ENCODE results near the gene SLC38A10.

SLC38A10 gene

DNA sequence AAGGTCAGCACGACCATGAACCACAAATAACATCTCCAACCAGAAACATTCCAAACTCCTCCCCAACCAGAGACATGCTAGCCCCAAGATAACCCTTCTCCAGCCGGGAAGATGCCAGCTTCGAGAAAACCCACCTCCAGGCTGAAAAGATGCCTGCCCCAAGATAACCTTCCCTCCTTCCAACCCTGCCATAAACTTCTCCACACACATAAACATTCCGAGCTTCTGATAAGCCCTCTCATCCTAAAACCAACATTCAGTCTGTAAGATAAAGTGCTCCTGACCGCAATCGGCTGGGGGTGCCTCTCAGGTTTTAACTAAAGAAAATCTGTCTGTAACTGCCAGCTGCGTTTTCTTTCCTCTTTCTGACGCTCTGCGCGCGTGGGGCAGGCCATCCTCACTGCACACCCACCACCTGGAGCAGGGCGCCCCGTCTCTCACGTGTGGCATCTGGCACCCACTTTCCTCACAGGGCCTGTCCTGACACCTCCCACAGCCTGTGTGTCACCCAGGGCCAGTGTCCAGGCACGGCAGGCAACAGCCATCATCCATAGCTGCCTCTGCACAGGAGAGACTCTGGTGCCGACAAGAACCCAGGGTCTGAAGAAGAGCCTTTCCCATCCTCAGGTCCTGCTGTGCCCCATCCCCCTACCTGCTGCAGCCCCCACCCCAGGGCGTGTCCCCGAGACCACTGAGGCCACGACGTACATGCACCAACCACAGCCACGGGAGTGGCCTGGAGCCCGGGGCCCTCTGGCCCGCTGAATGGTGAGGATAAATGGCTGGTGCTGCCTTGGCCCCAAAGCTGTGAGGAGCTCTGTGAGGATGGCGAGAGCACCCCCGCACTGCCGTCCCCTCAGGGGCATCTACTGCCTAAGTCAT is 59.9 kb downstream of the SLC38A10 start:
- TF ChIP-seq, protein P1, sequence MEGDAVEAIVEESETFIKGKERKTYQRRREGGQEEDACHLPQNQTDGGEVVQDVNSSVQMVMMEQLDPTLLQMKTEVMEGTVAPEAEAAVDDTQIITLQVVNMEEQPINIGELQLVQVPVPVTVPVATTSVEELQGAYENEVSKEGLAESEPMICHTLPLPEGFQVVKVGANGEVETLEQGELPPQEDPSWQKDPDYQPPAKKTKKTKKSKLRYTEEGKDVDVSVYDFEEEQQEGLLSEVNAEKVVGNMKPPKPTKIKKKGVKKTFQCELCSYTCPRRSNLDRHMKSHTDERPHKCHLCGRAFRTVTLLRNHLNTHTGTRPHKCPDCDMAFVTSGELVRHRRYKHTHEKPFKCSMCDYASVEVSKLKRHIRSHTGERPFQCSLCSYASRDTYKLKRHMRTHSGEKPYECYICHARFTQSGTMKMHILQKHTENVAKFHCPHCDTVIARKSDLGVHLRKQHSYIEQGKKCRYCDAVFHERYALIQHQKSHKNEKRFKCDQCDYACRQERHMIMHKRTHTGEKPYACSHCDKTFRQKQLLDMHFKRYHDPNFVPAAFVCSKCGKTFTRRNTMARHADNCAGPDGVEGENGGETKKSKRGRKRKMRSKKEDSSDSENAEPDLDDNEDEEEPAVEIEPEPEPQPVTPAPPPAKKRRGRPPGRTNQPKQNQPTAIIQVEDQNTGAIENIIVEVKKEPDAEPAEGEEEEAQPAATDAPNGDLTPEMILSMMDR (IDR thresholded peaks at IDR 0.05; ENCODE audit: low read depth, low read length), result no peak
- Histone ChIP-seq H3K36me3 (no peaks in the 10 kb centered on the region; the same call in 1 of the 2 replicates), H3K4me1 (no peaks in the 10 kb centered on the region), H3K9me3 (no peaks in the 10 kb centered on the region), H3K27me3 (no peaks in the 10 kb centered on the region), H3K4me3 (ENCODE audit: low read depth, low read length) (no peak overlapping the region)
- DNase-seq, result no peak

DNA sequence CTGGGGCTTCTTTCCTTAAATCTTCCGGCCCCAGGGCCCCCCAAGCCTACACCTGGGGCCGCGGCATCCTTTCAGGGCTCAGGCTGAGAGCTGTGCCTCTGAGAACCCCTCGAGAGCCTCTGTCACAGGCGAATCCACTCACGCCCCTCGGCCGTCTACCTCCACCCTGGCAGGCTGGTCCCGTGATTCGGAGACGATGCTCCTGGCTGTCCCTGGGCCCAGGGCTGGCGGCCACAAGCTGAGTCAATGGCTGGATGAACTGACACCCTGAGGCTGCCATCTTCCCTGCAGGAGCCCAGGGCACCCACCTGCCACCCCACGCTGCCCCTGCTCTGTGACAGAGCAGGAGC is 60.6 kb downstream of the SLC38A10 start:
- no peaks in the 10 kb centered on the region; the same call in 1 of the 2 replicates for H3K36me3 ChIP-seq
- TF ChIP-seq, protein P1 (IDR thresholded peaks at IDR 0.05; ENCODE audit: low read depth, low read length), result no peak

DNA sequence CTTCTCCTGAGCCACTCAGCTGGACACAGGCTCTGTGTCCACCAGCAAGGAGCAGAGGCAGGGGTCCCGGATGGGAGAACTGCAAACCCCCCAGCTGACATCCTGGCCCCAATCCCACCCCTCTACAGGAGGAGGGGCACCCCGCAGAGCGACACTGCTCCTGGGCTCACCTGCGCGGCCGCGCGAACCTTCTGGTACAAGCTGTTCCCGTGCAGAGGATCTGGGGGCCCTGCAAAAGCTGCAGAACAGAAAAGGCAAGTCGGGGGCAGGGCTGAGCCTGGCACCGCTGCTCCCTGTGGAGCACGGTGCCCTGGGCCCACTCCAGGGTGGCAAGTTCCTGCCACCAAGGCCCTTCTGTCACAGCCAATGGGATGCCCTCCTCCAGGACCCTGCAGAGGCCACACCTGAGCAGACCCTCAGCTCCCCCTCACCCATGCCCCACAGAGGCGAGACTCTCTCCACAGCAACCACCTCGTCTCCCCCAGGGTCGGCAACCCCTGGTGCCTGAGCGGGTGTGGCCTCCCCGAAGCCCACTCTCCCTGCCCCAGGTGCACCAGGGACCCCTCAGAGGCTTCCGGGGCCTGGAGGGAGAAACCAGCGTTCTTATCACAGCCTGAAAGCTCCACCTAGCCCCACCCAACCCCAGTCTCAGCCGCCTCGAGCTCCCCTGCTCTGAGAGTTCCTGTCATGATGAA is 61.1 kb downstream of the SLC38A10 start:
- H3K4me1 ChIP-seq, result no peaks in the 10 kb centered on the region
- H3K9me3 ChIP-seq, result no peaks in the 10 kb centered on the region
- H3K36me3 ChIP-seq, result no peaks in the 10 kb centered on the region; the same call in 1 of the 2 replicates
- no peak for DNase-seq
- no peaks in the 10 kb centered on the region for H3K27me3 ChIP-seq
- TF ChIP-seq, protein P1 (IDR thresholded peaks at IDR 0.05; ENCODE audit: low read depth, low read length), result no peak
- no peak overlapping the region for H3K4me3 ChIP-seq (ENCODE audit: low read depth, low read length)

More for the DNA sequence above, 60.6 kb downstream of the SLC38A10 start:
- Histone ChIP-seq H3K4me1 (no peaks in the 10 kb centered on the region), H3K9me3 (no peaks in the 10 kb centered on the region), H3K4me3 (ENCODE audit: low read depth, low read length) (no peak overlapping the region), H3K27me3 (no peaks in the 10 kb centered on the region)
- no peak for DNase-seq

DNA sequence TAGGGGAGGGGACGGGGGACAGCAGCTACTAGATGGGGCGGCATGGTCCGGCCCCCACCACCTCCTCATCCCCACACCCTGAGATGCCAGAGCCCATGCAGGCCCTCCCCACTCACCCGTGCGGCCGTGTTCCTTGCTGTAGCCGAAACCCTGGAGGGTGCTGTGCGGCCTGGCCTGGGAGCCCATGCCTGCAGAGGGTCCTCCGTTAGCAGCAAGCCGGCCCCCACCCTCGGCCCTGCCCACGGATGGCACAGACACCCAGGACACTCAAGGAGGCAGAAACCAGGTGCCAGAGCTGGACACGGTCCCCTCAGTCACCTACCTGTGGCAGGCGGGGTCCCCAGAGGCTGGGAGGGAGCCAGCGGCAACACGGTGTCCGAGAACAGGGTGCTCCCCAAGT is 61.8 kb downstream of the SLC38A10 start:
- no peaks in the 10 kb centered on the region for H3K4me1 ChIP-seq
- H3K27me3 ChIP-seq, result no peaks in the 10 kb centered on the region
- H3K4me3 ChIP-seq (ENCODE audit: low read depth, low read length), result no peak overlapping the region
- H3K36me3 ChIP-seq, result no peaks in the 10 kb centered on the region; the same call in 1 of the 2 replicates
- TF ChIP-seq, protein P1 (IDR thresholded peaks at IDR 0.05; ENCODE audit: low read depth, low read length), result no peak
- DNase-seq, result no peak
- H3K9me3 ChIP-seq, result no peaks in the 10 kb centered on the region

DNA sequence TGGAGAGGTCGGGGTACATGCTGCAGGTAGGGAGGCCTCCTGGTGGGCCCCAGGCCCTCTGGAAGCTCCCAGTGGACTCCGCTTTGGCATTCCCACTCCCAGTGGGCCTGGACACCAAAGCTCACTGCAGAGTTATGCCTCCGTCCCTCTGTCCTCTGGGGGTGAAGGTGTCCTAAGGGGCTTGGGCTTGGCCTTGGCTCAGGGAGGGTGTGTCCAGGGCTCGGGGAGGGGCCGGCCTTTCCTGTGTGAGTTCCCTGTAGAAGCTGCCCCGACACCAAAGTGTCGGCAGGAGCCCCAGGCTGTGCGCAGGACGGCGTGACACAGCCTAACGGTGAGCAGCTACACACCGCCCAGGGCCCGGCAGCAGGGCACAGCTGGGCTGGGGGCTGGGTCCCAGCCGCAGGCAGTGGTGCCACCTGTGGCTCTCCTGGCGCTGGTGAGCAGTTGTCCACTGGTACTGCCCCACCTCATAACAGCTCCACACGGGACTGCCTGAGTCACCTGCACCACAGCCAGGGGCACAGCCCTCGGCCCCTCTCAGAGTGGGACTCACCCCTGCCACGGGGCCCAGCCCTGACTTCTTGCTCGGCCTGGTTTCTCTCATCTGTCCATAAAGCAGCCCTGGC is 62.4 kb downstream of the SLC38A10 start:
- Histone ChIP-seq H3K9me3 (no peaks in the 10 kb centered on the region), H3K36me3 (no peaks in the 10 kb centered on the region; the same call in 1 of the 2 replicates), H3K4me1 (no peaks in the 10 kb centered on the region), H3K27me3 (no peaks in the 10 kb centered on the region), H3K4me3 (ENCODE audit: low read depth, low read length) (no peak overlapping the region)
- no peak for DNase-seq
- TF ChIP-seq, protein P1 (IDR thresholded peaks at IDR 0.05; ENCODE audit: low read depth, low read length), result no peak

Measured in BE2C (cell line).